ENCODE measurements around the gene P2RX5. TPM values are rescaled to one million over a fixed set of nuclear protein-coding genes. Genes with fewer than 3 reads are reported as not detected.

P2RX5 gene
- total RNA-seq, 1 experiment from 2014 or later, result 8.8 TPM

- no peak for TF ChIP-seq PRDM15 (CRISPR knock-in tag; IDR thresholded peaks at IDR 0.05)
- peak; percentile 68 for TF ChIP-seq SP1 (CRISPR knock-in tag; conservative IDR thresholded peaks at IDR 0.05)
- no peak for TF ChIP-seq ZNF317 (CRISPR knock-in tag; IDR thresholded peaks at IDR 0.05; ENCODE audit: borderline replicate concordance, low read depth)
- TF ChIP-seq KAT7 (CRISPR knock-in tag; IDR thresholded peaks at IDR 0.05; ENCODE audit: borderline replicate concordance), result no peak
- no peak for TF ChIP-seq STAT6 (CRISPR knock-in tag; conservative IDR thresholded peaks at IDR 0.05; ENCODE audit: low read depth)
- TF ChIP-seq MAX (CRISPR knock-in tag; IDR thresholded peaks at IDR 0.05), result peak; percentile 92
- no peak for TF ChIP-seq ZNF532 (CRISPR knock-in tag; IDR thresholded peaks at IDR 0.05; ENCODE audit: borderline replicate concordance)
- TF ChIP-seq ZNF219 (CRISPR knock-in tag; IDR thresholded peaks at IDR 0.05; ENCODE audit: borderline replicate concordance), result no peak
- TF ChIP-seq FOXP1 (CRISPR knock-in tag; IDR thresholded peaks at IDR 0.05; ENCODE audit: borderline replicate concordance), result no peak; the same call in 1 of the 2 replicates
- no peak for TF ChIP-seq MLX (CRISPR knock-in tag; IDR thresholded peaks at IDR 0.05)
Measured at GRCh38 chr17:3636154-3636907, 59.6 kb downstream of the P2RX5 start, which contains the start of the genes CTNS and SHPK (continued).

GRCh38 chr17:3635474-3636153 lies 60.3 kb downstream of the P2RX5 start:
- peaks cover 23% of the 10 kb centered on the region for H3K4me1 Mint-ChIP-seq
- H3K4me3 Mint-ChIP-seq, result peak overlapping the region; percentile 97
- DNase-seq (ENCODE audit: low spot score), result no peak
- H3K27ac Mint-ChIP-seq, result peak overlapping the region; percentile 41; the same call in 1 of the 2 replicates
- ChIA-PET POLR2A (interaction anchor here (0.7 to 1.4 kb wide), 6 partner anchors 9 to 901 kb away, joined by 3 to 4 read pairs (median 4); partner anchors contain the start of genes EMC6 and TAX1BP3), CTCF (interaction anchor here (0.9 to 3.2 kb wide), 12 partner anchors 12 to 623 kb away, joined by 3 to 25 read pairs (median 7); partner anchors contain the start of gene NCBP3)
- no peaks in the 10 kb centered on the region for H3K9me3 Mint-ChIP-seq
- H3K27me3 Mint-ChIP-seq (ENCODE audit: low read depth), result no peaks in the 10 kb centered on the region
- H3K36me3 Mint-ChIP-seq, result peaks cover 8% of the 10 kb centered on the region; the same call in 1 of the 2 replicates
- no peak for ATAC-seq
- TF ChIP-seq E2F5 (CRISPR knock-in tag; IDR thresholded peaks at IDR 0.05) (no peak; the same call in 1 of the 2 replicates), HMGXB4 (CRISPR knock-in tag; IDR thresholded peaks at IDR 0.05) (0 out of 2 replicates have a peak, but pooled peaks have one; percentile 9), ZNF423 (CRISPR knock-in tag; IDR thresholded peaks at IDR 0.05) (peak; percentile 38; the same call in 1 of the 2 replicates), NR1H2 (CRISPR knock-in tag; IDR thresholded peaks at IDR 0.05) (no peak), ZNF232 (CRISPR knock-in tag; IDR thresholded peaks at IDR 0.05) (peak; percentile 82; the same call in 1 of the 2 replicates), CREM (CRISPR knock-in tag; IDR thresholded peaks at IDR 0.05) (no peak)

All from WTC11 (cell line).